22Rv1 (cell line): ENCODE measurements around the gene MAD1L1.

Experiments
- ZFX ChIP-seq: fragments of 450-650 bp; IDR thresholded peaks from 2 replicates; pipeline ENCODE4 v1.6.1; 2017; ENCODE audit warnings: antibody characterized with exemption, borderline replicate concordance
- TF ChIP-seq, protein P1 (sequence below): fragments of 450-650 bp; IDR thresholded peaks from 2 replicates; pipeline ENCODE4 v1.5.1; 2017; ENCODE audit warnings: mild to moderate bottlenecking

DNA sequence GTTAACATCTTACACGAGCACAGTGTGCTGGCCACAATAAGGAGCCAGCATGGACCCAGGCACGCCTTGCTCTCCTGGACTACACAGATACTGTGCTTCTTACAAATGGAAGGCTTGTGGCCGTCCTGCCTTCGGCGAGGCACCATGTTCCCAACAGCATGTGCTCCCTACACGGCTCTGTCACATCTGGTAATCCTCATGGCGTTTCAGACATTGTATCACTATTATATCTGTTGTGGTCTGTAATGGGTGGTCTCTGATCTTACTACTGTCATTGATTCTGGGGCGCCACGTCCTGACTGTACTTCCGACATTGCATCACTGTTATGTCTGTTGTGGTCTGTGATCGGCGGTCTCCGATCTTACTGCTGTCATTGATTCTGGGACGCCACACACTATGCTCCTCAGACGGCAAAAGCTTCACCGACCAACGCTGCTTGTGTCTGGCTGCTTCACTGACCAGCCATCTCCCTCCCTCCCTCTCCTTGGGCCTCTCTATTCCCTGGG lies 195.4 kb downstream of the MAD1L1 start:
- TF ChIP-seq, protein P1, sequence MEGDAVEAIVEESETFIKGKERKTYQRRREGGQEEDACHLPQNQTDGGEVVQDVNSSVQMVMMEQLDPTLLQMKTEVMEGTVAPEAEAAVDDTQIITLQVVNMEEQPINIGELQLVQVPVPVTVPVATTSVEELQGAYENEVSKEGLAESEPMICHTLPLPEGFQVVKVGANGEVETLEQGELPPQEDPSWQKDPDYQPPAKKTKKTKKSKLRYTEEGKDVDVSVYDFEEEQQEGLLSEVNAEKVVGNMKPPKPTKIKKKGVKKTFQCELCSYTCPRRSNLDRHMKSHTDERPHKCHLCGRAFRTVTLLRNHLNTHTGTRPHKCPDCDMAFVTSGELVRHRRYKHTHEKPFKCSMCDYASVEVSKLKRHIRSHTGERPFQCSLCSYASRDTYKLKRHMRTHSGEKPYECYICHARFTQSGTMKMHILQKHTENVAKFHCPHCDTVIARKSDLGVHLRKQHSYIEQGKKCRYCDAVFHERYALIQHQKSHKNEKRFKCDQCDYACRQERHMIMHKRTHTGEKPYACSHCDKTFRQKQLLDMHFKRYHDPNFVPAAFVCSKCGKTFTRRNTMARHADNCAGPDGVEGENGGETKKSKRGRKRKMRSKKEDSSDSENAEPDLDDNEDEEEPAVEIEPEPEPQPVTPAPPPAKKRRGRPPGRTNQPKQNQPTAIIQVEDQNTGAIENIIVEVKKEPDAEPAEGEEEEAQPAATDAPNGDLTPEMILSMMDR: no peak
- TF ChIP-seq ZFX: no peak
